Activated B cell treated with CpG ODN at 0.5 μM for 24 hours (primary cell): Measurements from ENCODE around the gene C5AR1. TPM values are rescaled to one million over a fixed set of nuclear protein-coding genes. Genes with fewer than 3 reads are reported as not detected.

ENCODE experiments used
- ATAC-seq: fragments of 200-7000 bp; cut with Tn5 transposase; one replicate; pipeline ENCODE4 v1.10.0; 2021; ENCODE audit warnings: low read depth, mild to moderate bottlenecking, moderate library complexity
- CTCF ChIA-PET: fragments of 350-600 bp; sonication (Branson Sonifier 250); formaldehyde crosslinking; loops from one replicate; lab custom pipeline; 2021; ENCODE audit warnings: antibody characterized with exemption; lab: Charles Lee
- POLR2A ChIA-PET: fragments of 350-600 bp; sonication (Branson Sonifier 250); formaldehyde crosslinking; loops from one replicate; lab custom pipeline; 2021; ENCODE audit warnings: antibody characterized with exemption; lab: Charles Lee
- DNase-seq: peaks from one replicate; pipeline ENCODE4 v3.0.0; 2022
- H3K27ac Mint-ChIP-seq: one replicate; pipeline ENCODE4 v1.8.0; 2020; ENCODE audit warnings: mixed read lengths
- H3K27me3 Mint-ChIP-seq: one replicate; pipeline ENCODE4 v1.8.0; 2021; ENCODE audit warnings: mixed read lengths
- H3K36me3 Mint-ChIP-seq: one replicate; pipeline ENCODE4 v1.8.0; 2021; ENCODE audit warnings: low read depth, mixed read lengths
- H3K4me1 Mint-ChIP-seq: one replicate; pipeline ENCODE4 v1.8.0; 2021; ENCODE audit warnings: mixed read lengths
- H3K4me3 Mint-ChIP-seq: one replicate; pipeline ENCODE4 v1.8.0; 2020; ENCODE audit warnings: mild to moderate bottlenecking, mixed read lengths
- H3K9me3 Mint-ChIP-seq: one replicate; pipeline ENCODE4 v1.8.0; 2020; ENCODE audit warnings: mixed read lengths
- intact Hi-C: fragments of 100-400 bp; cut with micrococcal nuclease; formaldehyde crosslinking; loops from one replicate; pipeline ENCODE4 v1.15.1; 2024
- total RNA-seq: library from RNA; stranded (reverse); gene quantifications from 2 replicates; pipeline ENCODE4 v1.2.3, GENCODE V29; 2022
- TF ChIP-seq, protein P1 (sequence below): fragments of 200-600 bp; IDR thresholded peaks from one replicate; pipeline ENCODE4 v1.8.0; 2022; ENCODE audit warnings: antibody characterized with exemption, mild to moderate bottlenecking

C5AR1 gene
- total RNA-seq, 1 donor from 2014 or later: 2.2 TPM

GRCh38 chr19:47272448-47273312, 37.0 kb upstream of the C5AR1 start:
- Mint-ChIP-seq H3K27ac (peak overlapping the region; percentile 68), H3K9me3 (no peaks in the 10 kb centered on the region), H3K4me3 (peak overlapping the region; percentile 81), H3K36me3 (peaks cover 33% of the 10 kb centered on the region), H3K27me3 (no peaks in the 10 kb centered on the region), H3K4me1 (peaks cover 24% of the 10 kb centered on the region)
- TF ChIP-seq, protein P1, sequence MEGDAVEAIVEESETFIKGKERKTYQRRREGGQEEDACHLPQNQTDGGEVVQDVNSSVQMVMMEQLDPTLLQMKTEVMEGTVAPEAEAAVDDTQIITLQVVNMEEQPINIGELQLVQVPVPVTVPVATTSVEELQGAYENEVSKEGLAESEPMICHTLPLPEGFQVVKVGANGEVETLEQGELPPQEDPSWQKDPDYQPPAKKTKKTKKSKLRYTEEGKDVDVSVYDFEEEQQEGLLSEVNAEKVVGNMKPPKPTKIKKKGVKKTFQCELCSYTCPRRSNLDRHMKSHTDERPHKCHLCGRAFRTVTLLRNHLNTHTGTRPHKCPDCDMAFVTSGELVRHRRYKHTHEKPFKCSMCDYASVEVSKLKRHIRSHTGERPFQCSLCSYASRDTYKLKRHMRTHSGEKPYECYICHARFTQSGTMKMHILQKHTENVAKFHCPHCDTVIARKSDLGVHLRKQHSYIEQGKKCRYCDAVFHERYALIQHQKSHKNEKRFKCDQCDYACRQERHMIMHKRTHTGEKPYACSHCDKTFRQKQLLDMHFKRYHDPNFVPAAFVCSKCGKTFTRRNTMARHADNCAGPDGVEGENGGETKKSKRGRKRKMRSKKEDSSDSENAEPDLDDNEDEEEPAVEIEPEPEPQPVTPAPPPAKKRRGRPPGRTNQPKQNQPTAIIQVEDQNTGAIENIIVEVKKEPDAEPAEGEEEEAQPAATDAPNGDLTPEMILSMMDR: no peak
- POLR2A ChIA-PET: interaction anchor here (0.6 to 4.4 kb wide), 5 partner anchors 16 to 160 kb away, joined by 3 to 144 read pairs (median 4); partner anchors contain the start of genes CCDC9 and ZC3H4
- intact Hi-C loops: loop anchor here (5.0 kb wide), 1 partner anchor 245 kb away; the partner anchor contains the start of gene NAPA
- no peak for DNase-seq
- no peak for ATAC-seq
- CTCF ChIA-PET: no interaction called here

DNA sequence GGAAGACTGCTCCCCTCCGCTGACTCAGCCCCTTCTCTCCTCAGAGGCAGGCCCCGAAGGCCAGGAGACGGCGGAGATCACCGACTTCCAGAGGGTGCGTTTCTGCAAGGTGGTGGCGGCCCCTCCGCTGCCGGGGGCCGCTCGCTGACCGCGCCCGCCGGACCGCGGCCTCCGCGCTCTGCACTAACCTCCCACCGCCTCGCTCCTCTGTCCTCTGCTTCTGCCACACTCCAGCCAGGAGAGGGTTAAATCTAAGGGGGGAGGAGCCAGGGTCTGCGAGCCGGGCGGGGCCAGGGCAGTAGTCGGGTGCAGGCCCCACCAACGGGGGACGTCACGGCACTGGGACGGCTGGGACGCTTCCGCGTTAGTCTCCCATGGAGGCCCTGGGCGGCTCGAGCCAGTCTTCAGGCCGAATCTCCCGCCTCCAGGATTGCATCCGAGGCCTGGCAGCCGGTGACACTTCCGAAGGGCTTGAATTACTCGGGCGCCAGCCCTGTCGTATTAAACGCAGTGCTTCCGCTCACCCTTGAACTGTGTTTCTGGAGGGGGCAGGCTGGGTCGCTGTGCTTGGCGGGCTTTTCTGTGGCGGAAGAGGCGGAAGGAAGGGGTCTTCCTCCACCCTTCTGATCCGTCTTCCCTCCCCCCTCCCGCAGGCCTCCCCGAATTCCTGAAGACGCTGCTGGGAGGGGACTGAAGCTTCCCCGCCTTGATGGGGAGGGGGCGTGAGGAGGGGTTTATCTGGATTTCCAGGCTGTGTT, 36.2 kb upstream of the C5AR1 start:
- no peaks in the 10 kb centered on the region for H3K27me3 Mint-ChIP-seq
- peaks cover 25% of the 10 kb centered on the region for H3K36me3 Mint-ChIP-seq
- H3K4me3 Mint-ChIP-seq: peak overlapping the region; percentile 96
- no peaks in the 10 kb centered on the region for H3K9me3 Mint-ChIP-seq
- TF ChIP-seq, protein P1: no peak
- ChIA-PET POLR2A (interaction anchor here (0.6 to 4.4 kb wide), 27 partner anchors 11 to 1387 kb away, joined by 3 to 144 read pairs (median 5); partner anchors contain the start of genes CCDC9, DHX34, IRF2BP1 and SAE1), CTCF (interaction anchor here (1.1 to 2.9 kb wide), 4 partner anchors 11 to 142 kb away, joined by 6 to 12 read pairs (median 9); partner anchors contain the start of genes DHX34 and SAE1)
- H3K4me1 Mint-ChIP-seq: peaks cover 27% of the 10 kb centered on the region
- DNase-seq (peak; percentile 83), ATAC-seq (peak; percentile 54)
- intact Hi-C loops: loop anchor here (1.0 to 5.0 kb wide), 7 partner anchors 15 to 673 kb away; partner anchors contain the start of genes NAPA and ZC3H4
- peak overlapping the region; percentile 97 for H3K27ac Mint-ChIP-seq

DNA sequence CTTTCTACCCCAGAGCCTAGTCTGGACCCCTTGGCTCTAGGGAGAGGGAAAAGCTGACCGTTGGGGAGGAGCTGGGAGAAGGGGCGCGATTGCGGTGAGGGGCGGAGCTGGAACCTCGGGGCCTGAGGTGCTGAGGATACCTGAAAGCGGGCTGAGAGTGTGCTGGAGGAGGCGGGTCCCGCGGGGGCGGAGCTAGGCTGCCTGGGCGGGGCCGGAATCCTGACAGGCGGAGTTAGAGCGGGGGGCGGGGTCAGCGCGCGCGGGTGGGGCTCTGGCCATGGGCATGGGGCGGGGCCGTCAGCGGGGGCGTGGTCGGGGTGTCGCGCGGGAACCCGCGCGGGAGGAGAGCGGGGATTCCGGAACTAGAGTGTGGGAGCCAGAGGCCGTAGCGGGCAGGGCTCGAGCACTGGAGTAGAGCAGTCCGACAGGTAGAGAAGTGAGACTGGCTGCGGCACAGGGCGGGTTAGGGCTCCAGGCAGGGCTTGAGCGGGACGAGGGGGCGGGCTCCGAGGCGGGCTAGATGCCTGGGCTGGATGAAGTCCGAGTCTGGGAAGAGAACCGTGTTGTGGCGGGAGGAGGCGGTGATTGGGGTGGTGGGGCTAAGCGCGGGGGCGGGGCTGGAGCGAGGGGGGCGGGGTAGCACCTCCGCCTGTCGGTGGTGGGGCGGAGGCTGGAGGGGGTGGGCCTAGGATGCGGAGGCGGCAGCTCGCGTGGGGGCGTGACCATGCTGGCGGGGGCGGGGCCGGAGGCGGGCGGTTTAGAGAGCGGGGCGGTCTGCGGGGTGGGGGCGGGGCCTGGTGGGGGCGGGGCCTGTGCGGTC, 35.4 kb upstream of the C5AR1 start, which contains the start of gene INAFM1:
Gene INAFM1, plus strand, starts transcription at position 815 of the 820 bp plus-strand sequence. CDS start 35 bp downstream, outside the sequence.
- intact Hi-C loops: loop anchor here (1.0 to 5.0 kb wide), 7 partner anchors 14 to 674 kb away; partner anchors contain the start of genes NAPA and ZC3H4
- CTCF ChIA-PET: interaction anchor here (0.9 to 2.9 kb wide), 9 partner anchors 11 to 143 kb away, joined by 3 to 12 read pairs (median 4); partner anchors contain the start of genes CCDC9, DHX34 and SAE1
- peak within 1 kb of the TSS; percentile 97 for H3K27ac Mint-ChIP-seq
- no peaks in the 10 kb centered on the region for H3K27me3 Mint-ChIP-seq
- ATAC-seq (peak; percentile 76), DNase-seq (peak; percentile 100)
- H3K9me3 Mint-ChIP-seq: no peaks in the 10 kb centered on the region
- H3K36me3 Mint-ChIP-seq: peaks cover 22% of the 10 kb centered on the region
- TF ChIP-seq, protein P1: no peak
- POLR2A ChIA-PET: interaction anchor here (0.5 to 4.4 kb wide), 33 partner anchors 11 to 1388 kb away, joined by 3 to 144 read pairs (median 5); partner anchors contain the start of genes CCDC9, DHX34, IRF2BP1 and KPTN
- peaks cover 27% of the 10 kb centered on the region for H3K4me1 Mint-ChIP-seq
- H3K4me3 Mint-ChIP-seq: peak within 1 kb of the TSS; percentile 96

DNA sequence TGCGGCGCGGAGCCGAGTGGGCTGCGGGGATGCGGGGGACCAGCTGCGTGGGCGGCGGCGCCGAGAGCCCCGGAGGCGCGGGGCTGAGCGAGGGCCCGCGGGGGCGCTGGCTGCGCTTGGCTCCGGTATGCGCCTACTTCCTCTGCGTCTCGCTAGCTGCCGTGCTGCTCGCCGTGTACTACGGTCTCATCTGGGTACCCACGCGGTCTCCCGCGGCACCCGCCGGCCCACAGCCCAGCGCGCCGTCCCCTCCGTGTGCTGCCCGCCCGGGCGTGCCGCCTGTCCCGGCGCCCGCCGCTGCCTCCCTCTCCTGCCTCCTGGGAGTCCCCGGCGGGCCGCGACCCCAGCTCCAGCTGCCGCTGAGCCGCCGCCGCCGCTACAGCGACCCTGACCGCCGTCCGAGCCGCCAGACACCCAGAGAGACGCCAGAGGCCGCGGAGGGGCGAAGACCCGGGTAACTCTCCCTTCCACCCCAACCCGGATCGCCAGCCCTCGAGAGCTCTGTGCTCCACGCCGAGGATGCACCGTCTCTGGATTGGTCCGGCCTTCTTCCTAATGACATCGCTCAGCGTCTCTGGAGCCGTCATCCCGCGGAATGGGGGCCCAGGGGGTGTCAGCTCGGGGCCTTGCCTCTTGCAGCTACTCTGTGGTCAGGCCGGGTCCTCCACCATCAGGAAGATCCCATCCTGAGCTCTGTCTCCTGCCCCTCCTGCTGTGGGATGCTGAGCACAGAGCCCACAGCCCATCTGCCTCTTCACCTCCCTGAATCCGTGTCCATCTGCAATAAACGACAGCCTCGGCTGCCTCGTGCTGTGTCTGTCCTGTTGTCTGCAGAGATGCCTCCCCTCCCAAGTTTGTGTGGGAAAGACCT, 34.5 kb upstream of the C5AR1 start:
- peak overlapping the region; percentile 76 for H3K4me3 Mint-ChIP-seq
- intact Hi-C loops: loop anchor here (1.0 to 5.0 kb wide), 7 partner anchors 13 to 675 kb away; partner anchors contain the start of genes NAPA and ZC3H4
- TF ChIP-seq, protein P1: no peak
- ATAC-seq (peak; percentile 23), DNase-seq (no peak)
- H3K9me3 Mint-ChIP-seq: no peaks in the 10 kb centered on the region
- ChIA-PET CTCF (interaction anchor here (0.9 to 2.9 kb wide), 9 partner anchors 10 to 144 kb away, joined by 3 to 12 read pairs (median 3); partner anchors contain the start of genes CCDC9, DHX34 and SAE1), POLR2A (interaction anchor here (0.5 to 4.4 kb wide), 21 partner anchors 10 to 656 kb away, joined by 3 to 144 read pairs (median 8); partner anchors contain the start of genes CCDC9, DHX34, KPTN and SAE1)
- H3K36me3 Mint-ChIP-seq: peaks cover 16% of the 10 kb centered on the region
- peaks cover 28% of the 10 kb centered on the region for H3K4me1 Mint-ChIP-seq
- no peaks in the 10 kb centered on the region for H3K27me3 Mint-ChIP-seq
- H3K27ac Mint-ChIP-seq: peak overlapping the region; percentile 63
